Esophagus muscularis mucosa (tissue), 4 donors: ENCODE results near the gene PDS5B.

Source experiments
- EP300 ChIP-seq: sonication (generic); formaldehyde crosslinking; IDR thresholded peaks from one replicate; pipeline ENCODE4 v1.6.1; 2017; ENCODE audit warnings: antibody characterized with exemption
- POLR2A ChIP-seq: fragments of 450-650 bp; IDR thresholded peaks from one replicate; pipeline ENCODE4 v1.6.1; 2017; ENCODE audit warnings: antibody characterized with exemption, moderate library complexity, mild to moderate bottlenecking, low read depth
- POLR2AphosphoS5 ChIP-seq, 2 donors: sonication (generic); formaldehyde crosslinking; IDR thresholded peaks; one replicate each; pipeline ENCODE4 v1.6.1; 2017; ENCODE audit warnings: antibody characterized with exemption in 2 of 2
- TF ChIP-seq, protein P1 (sequence below), 3 experiments: fragments of 200-600 bp in 2 of 3; fragments of 450-650 bp in 1 of 3; sonication (generic) in 2 of 3; IDR thresholded peaks; one replicate each; pipeline ENCODE4 v1.5.1; 2017 to 2019; ENCODE audit warnings: antibody characterized with exemption in 3 of 3, mild to moderate bottlenecking in 2 of 3, moderate library complexity in 1 of 3

DNA sequence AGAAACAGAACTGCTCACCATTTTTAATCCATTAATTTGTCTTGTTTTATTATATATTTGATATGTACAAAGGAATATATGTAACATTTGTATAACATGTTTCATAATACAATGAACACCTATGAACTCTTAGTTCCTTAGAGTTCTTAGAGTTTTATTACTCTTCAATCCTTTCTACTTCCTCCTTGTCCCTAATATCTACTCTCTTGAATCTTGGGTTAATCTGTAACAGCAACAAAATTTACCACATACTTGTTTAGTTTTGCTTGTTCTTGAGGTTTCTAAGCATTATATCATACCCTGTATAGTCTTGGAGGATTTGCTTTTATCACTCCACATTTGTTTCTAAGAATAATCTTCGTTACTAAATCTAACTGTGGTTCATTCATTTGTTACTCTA, 151.4 kb downstream of the PDS5B start:
- TF ChIP-seq EP300, result no peak
- TF ChIP-seq, protein P1, sequence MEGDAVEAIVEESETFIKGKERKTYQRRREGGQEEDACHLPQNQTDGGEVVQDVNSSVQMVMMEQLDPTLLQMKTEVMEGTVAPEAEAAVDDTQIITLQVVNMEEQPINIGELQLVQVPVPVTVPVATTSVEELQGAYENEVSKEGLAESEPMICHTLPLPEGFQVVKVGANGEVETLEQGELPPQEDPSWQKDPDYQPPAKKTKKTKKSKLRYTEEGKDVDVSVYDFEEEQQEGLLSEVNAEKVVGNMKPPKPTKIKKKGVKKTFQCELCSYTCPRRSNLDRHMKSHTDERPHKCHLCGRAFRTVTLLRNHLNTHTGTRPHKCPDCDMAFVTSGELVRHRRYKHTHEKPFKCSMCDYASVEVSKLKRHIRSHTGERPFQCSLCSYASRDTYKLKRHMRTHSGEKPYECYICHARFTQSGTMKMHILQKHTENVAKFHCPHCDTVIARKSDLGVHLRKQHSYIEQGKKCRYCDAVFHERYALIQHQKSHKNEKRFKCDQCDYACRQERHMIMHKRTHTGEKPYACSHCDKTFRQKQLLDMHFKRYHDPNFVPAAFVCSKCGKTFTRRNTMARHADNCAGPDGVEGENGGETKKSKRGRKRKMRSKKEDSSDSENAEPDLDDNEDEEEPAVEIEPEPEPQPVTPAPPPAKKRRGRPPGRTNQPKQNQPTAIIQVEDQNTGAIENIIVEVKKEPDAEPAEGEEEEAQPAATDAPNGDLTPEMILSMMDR (IDR thresholded peaks at IDR 0.05), result no peak
- TF ChIP-seq POLR2A, result no peak
- no peak for TF ChIP-seq POLR2AphosphoS5 (IDR thresholded peaks at IDR 0.05)
